MG63 (cell line): Measurements from ENCODE around the gene ANKRD11. TPM values are rescaled to one million over a fixed set of nuclear protein-coding genes. Genes with fewer than 3 reads are reported as not detected.
A peak's percentile ranks its signal among the peaks of the same experiment; 100 is the strongest.
"Not testable (repeated sequence)": the region's sequence is repeated elsewhere in the genome, so short reads cannot be mapped to it uniquely, and the experiment has no call there.

Experiments used
- DNase-seq: peaks from one replicate; pipeline ENCODE4 v3.0.0-alpha.2; 2020
- H3K27me3 ChIP-seq: fragments of 250-450 bp; sonication (Bioruptor Pico); 2 replicates; pipeline ENCODE4 v1.5.1; 2020; ENCODE audit warnings: mild to moderate bottlenecking, moderate library complexity
- H3K36me3 ChIP-seq: fragments of 250-450 bp; sonication (Bioruptor Pico); 2 replicates; pipeline ENCODE4 v1.5.1; 2020; ENCODE audit warnings: mild to moderate bottlenecking, moderate library complexity
- H3K4me3 ChIP-seq: fragments of 250-450 bp; sonication (Bioruptor Pico); 2 replicates; pipeline ENCODE4 v1.5.1; 2020; ENCODE audit warnings: mild to moderate bottlenecking, moderate library complexity
- H3K9me3 ChIP-seq: fragments of 250-450 bp; sonication (Bioruptor Pico); 2 replicates; pipeline ENCODE4 v1.5.1; 2020; ENCODE audit warnings: mild to moderate bottlenecking, moderate library complexity
- total RNA-seq: library from RNA; depleted of rRNA; stranded (reverse); fragments of >200 nt; shearing (Covaris generic); gene quantifications from 2 replicates; pipeline ENCODE4 v1.2.3, GENCODE V29; 2014; ENCODE audit warnings: low replicate concordance

Gene ANKRD11
- total RNA-seq, 1 experiment from 2014 or later: 54.3 TPM

GRCh38 chr16:89253548-89254287, 236.6 kb downstream of the ANKRD11 start:
- no peak for DNase-seq
- H3K27me3 ChIP-seq: no peaks in the 10 kb centered on the region
- H3K9me3 ChIP-seq: no peaks in the 10 kb centered on the region
- H3K4me3 ChIP-seq: no peak overlapping the region
- H3K36me3 ChIP-seq: no peaks in the 10 kb centered on the region

- Histone ChIP-seq H3K9me3 (no peaks in the 10 kb centered on the region), H3K36me3 (no peaks in the 10 kb centered on the region), H3K4me3 (no peak overlapping the region), H3K27me3 (no peaks in the 10 kb centered on the region)
- no peak for DNase-seq
Observed at GRCh38 chr16:89248196-89248982, 242.0 kb downstream of the ANKRD11 start.

GRCh38 chr16:89247734-89248075, 242.7 kb downstream of the ANKRD11 start:
- not testable (repeated sequence) for H3K27me3 ChIP-seq, DNase-seq, H3K36me3 ChIP-seq, H3K4me3 ChIP-seq, H3K9me3 ChIP-seq

- Histone ChIP-seq H3K9me3 (no peaks in the 10 kb centered on the region), H3K27me3 (no peaks in the 10 kb centered on the region), H3K36me3 (no peaks in the 10 kb centered on the region), H3K4me3 (peak overlapping the region; percentile 43)
- peak; percentile 65 for DNase-seq
Observed at GRCh38 chr16:89246903-89247733, 243.2 kb downstream of the ANKRD11 start.

GRCh38 chr16:89246383-89246902, 243.9 kb downstream of the ANKRD11 start:
- no peak for DNase-seq
- Histone ChIP-seq H3K27me3 (no peaks in the 10 kb centered on the region), H3K4me3 (peak overlapping the region; percentile 43), H3K9me3 (no peaks in the 10 kb centered on the region), H3K36me3 (no peaks in the 10 kb centered on the region)

- Histone ChIP-seq H3K4me3 (no peak overlapping the region), H3K9me3 (no peaks in the 10 kb centered on the region), H3K36me3 (no peaks in the 10 kb centered on the region), H3K27me3 (no peaks in the 10 kb centered on the region)
- DNase-seq: no peak
Observed at GRCh38 chr16:89244754-89245153, 245.6 kb downstream of the ANKRD11 start.

GRCh38 chr16:89244264-89244663, 246.1 kb downstream of the ANKRD11 start:
- not testable (repeated sequence) for H3K4me3 ChIP-seq, DNase-seq, H3K9me3 ChIP-seq, H3K36me3 ChIP-seq, H3K27me3 ChIP-seq

- Histone ChIP-seq H3K36me3 (no peaks in the 10 kb centered on the region), H3K4me3 (no peak overlapping the region), H3K9me3 (no peaks in the 10 kb centered on the region), H3K27me3 (no peaks in the 10 kb centered on the region)
- DNase-seq: no peak
Observed at GRCh38 chr16:89243664-89244063, 246.7 kb downstream of the ANKRD11 start.

- H3K36me3 ChIP-seq: no peaks in the 10 kb centered on the region
- H3K27me3 ChIP-seq: no peaks in the 10 kb centered on the region
- no peak for DNase-seq
- no peaks in the 10 kb centered on the region for H3K9me3 ChIP-seq
- H3K4me3 ChIP-seq: no peak overlapping the region
Observed at GRCh38 chr16:89242795-89243200, 247.6 kb downstream of the ANKRD11 start.

GRCh38 chr16:89241187-89242007, 249.0 kb downstream of the ANKRD11 start:
- peak; percentile 46 for DNase-seq
- peak overlapping the region; percentile 75 for H3K4me3 ChIP-seq
- no peaks in the 10 kb centered on the region for H3K27me3 ChIP-seq
- H3K9me3 ChIP-seq: no peaks in the 10 kb centered on the region
- H3K36me3 ChIP-seq: no peaks in the 10 kb centered on the region

- DNase-seq: no peak
- no peaks in the 10 kb centered on the region for H3K27me3 ChIP-seq
- peaks cover 4% of the 10 kb centered on the region for H3K36me3 ChIP-seq
- H3K9me3 ChIP-seq: no peaks in the 10 kb centered on the region
- no peak overlapping the region for H3K4me3 ChIP-seq
Observed at GRCh38 chr16:89237733-89238132, 252.6 kb downstream of the ANKRD11 start.

GRCh38 chr16:89233678-89234490, 256.5 kb downstream of the ANKRD11 start:
- no peak for DNase-seq
- no peaks in the 10 kb centered on the region for H3K9me3 ChIP-seq
- peaks cover 13% of the 10 kb centered on the region for H3K36me3 ChIP-seq
- no peaks in the 10 kb centered on the region for H3K27me3 ChIP-seq
- no peak overlapping the region for H3K4me3 ChIP-seq

- Histone ChIP-seq H3K4me3 (no peak overlapping the region), H3K36me3 (peaks cover 31% of the 10 kb centered on the region), H3K9me3 (peaks cover under 1% of the 10 kb centered on the region; the same call in 1 of the 2 replicates), H3K27me3 (no peaks in the 10 kb centered on the region)
- no peak for DNase-seq
Observed at GRCh38 chr16:89232107-89232506, 258.3 kb downstream of the ANKRD11 start.

GRCh38 chr16:89230255-89230654, 260.1 kb downstream of the ANKRD11 start:
- H3K36me3 ChIP-seq: peaks cover 45% of the 10 kb centered on the region
- no peak for DNase-seq
- no peaks in the 10 kb centered on the region for H3K27me3 ChIP-seq
- no peak overlapping the region for H3K4me3 ChIP-seq
- peaks cover 2% of the 10 kb centered on the region; the same call in 1 of the 2 replicates for H3K9me3 ChIP-seq

- H3K9me3 ChIP-seq: peaks cover 2% of the 10 kb centered on the region; the same call in 1 of the 2 replicates
- no peaks in the 10 kb centered on the region for H3K27me3 ChIP-seq
- peaks cover 58% of the 10 kb centered on the region for H3K36me3 ChIP-seq
- no peak overlapping the region for H3K4me3 ChIP-seq
- DNase-seq: no peak
Observed at GRCh38 chr16:89224665-89225064, 265.7 kb downstream of the ANKRD11 start.
